SK-N-SH (cell line): ENCODE measurements around the gene TMEM170B. TPM values are rescaled to one million over a fixed set of nuclear protein-coding genes. Genes with fewer than 3 reads are reported as not detected.

Source experiments
- CTCF ChIA-PET: fragments of 300-600, 350-600 bp; formaldehyde crosslinking; extraction: SDS; loops from one replicate; lab custom pipeline; 2021; lab: Yijun Ruan, JAX
- POLR2A ChIA-PET: fragments of 350-600 bp; sonication (Branson Sonifier 250); formaldehyde crosslinking; extraction: SDS; loops from one replicate; lab custom pipeline; 2020; ENCODE audit warnings: antibody characterized with exemption, inconsistent platforms; lab: Yijun Ruan, JAX
- DNase-seq: peaks from one replicate; pipeline ENCODE4 v3.0.0; 2012
- H2AFZ ChIP-seq: fragments of 200-600 bp; sonication (generic); 2 replicates; pipeline ENCODE4 v1.8.1; 2016; ENCODE audit warnings: antibody characterized with exemption, mild to moderate bottlenecking, low read depth
- H3F3A ChIP-seq: fragments of 200-600 bp; sonication (generic); replicated peaks from 2 replicates; pipeline ENCODE3; 2016; ENCODE audit warnings: antibody characterized with exemption, mild to moderate bottlenecking; ENCODE audit not compliant: insufficient read depth
- H3K27ac ChIP-seq, 2 experiments: fragments of 200-500 bp in 1 of 2; fragments of 200-600 bp in 1 of 2; sonication (Bioruptor generic) in 1 of 2; sonication (generic), shearing (Covaris generic) in 1 of 2; 2 replicates each; pipeline versions ENCODE4 v1.5.1 to v1.6.1; 2014 to 2016; ENCODE audit warnings: low read depth in 2 of 2, inconsistent platforms in 1 of 2, low read length in 1 of 2, mild to moderate bottlenecking in 1 of 2, mixed read lengths in 1 of 2
- H3K27me3 ChIP-seq: fragments of 200-600 bp; sonication (generic), shearing (Covaris generic); 2 replicates; pipeline ENCODE4 v1.6.1; 2016; ENCODE audit warnings: mixed run types; ENCODE audit not compliant: insufficient read depth
- H3K36me3 ChIP-seq, 2 experiments: fragments of 200-500 bp in 1 of 2; fragments of 200-600 bp in 1 of 2; sonication (Bioruptor generic) in 1 of 2; sonication (generic) in 1 of 2; replicated peaks in 1 of 2; 2 replicates each; pipeline versions ENCODE3 to v1.5.1; 2014 to 2016; ENCODE audit warnings: low read length in 1 of 2, mild to moderate bottlenecking in 1 of 2; ENCODE audit not compliant: insufficient read depth in 2 of 2, control insufficient read depth in 1 of 2
- H3K4me1 ChIP-seq, 2 experiments: fragments of 200-500 bp in 1 of 2; fragments of 200-600 bp in 1 of 2; sonication (Bioruptor generic) in 1 of 2; sonication (generic), shearing (Covaris generic) in 1 of 2; 2 replicates each; pipeline versions ENCODE4 v1.5.1 to v1.6.1; 2014 to 2016; ENCODE audit warnings: low read depth in 1 of 2, low read length in 1 of 2, mixed run types in 1 of 2; ENCODE audit not compliant: insufficient read depth in 2 of 2, control insufficient read depth in 1 of 2
- H3K4me2 ChIP-seq: fragments of 200-600 bp; sonication (generic), shearing (Covaris generic); 2 replicates; pipeline ENCODE4 v1.6.1; 2017; ENCODE audit warnings: mixed run types
- H3K4me3 ChIP-seq, 2 experiments: fragments of 200-500 bp in 1 of 2; fragments of 200-600 bp in 1 of 2; sonication (Bioruptor generic) in 1 of 2; sonication (generic), shearing (Covaris generic) in 1 of 2; 2 replicates each; pipeline versions ENCODE4 v1.5.1 to v1.8.1; 2014 to 2016; ENCODE audit warnings: low read depth in 2 of 2, inconsistent platforms in 1 of 2, low read length in 1 of 2, mild to moderate bottlenecking in 1 of 2, mixed read lengths in 1 of 2, moderate library complexity in 1 of 2
- H3K79me2 ChIP-seq: fragments of 200-600 bp; sonication (generic); 2 replicates; pipeline ENCODE4 v1.8.1; 2017; ENCODE audit warnings: mild to moderate bottlenecking; ENCODE audit not compliant: insufficient read depth
- H3K9ac ChIP-seq: fragments of 200-600 bp; sonication (generic); 2 replicates; pipeline ENCODE4 v1.6.1; 2017; ENCODE audit warnings: mixed run types
- H3K9me2 ChIP-seq: fragments of 200-600 bp; sonication (generic); 2 replicates; pipeline ENCODE4 v1.6.1; 2017; ENCODE audit warnings: mixed run types
- H3K9me3 ChIP-seq: fragments of 200-600 bp; sonication (generic); 2 replicates; pipeline ENCODE4 v1.6.1; 2017; ENCODE audit warnings: mixed run types, mild to moderate bottlenecking, moderate library complexity
- H4K20me1 ChIP-seq: fragments of 200-600 bp; sonication (generic); 2 replicates; pipeline ENCODE4 v1.6.1; 2017; ENCODE audit warnings: mild to moderate bottlenecking, mixed run types; ENCODE audit not compliant: insufficient read depth
- CHD2 ChIP-seq: fragments of 150-350 bp; IDR thresholded peaks from 2 replicates; pipeline ENCODE4 v1.6.1; 2018; ENCODE audit warnings: low read length; ENCODE audit not compliant: partially characterized antibody
- ELF1 ChIP-seq: IDR thresholded peaks from 2 replicates; pipeline ENCODE4 v1.4.0; 2012
- EP300 ChIP-seq, 2 experiments: IDR thresholded peaks; 2 replicates each; pipeline versions ENCODE4 v1.4.0 to v1.6.1; 2012; ENCODE audit warnings: borderline replicate concordance in 1 of 2, low read depth in 1 of 2, low read length in 1 of 2
- EZH2phosphoT487 ChIP-seq: fragments of 200-600 bp; sonication (generic); IDR thresholded peaks from 2 replicates; pipeline ENCODE4 v1.6.1; 2017; ENCODE audit warnings: low read depth, mixed run types, mild to moderate bottlenecking, antibody characterized with exemption, moderate library complexity, borderline replicate concordance
- FOXM1 ChIP-seq: IDR thresholded peaks from 2 replicates; pipeline ENCODE4 v1.4.0; 2012; ENCODE audit warnings: low read depth, mild to moderate bottlenecking
- MEF2A ChIP-seq: IDR thresholded peaks from 2 replicates; pipeline ENCODE4 v1.4.0; 2012; ENCODE audit warnings: low read depth, borderline replicate concordance
- MXI1 ChIP-seq: IDR thresholded peaks from 2 replicates; pipeline ENCODE4 v1.6.1; 2012; ENCODE audit warnings: mild to moderate bottlenecking, low read depth, low read length, improper control_type of control experiment
- NFIC ChIP-seq: IDR thresholded peaks from 2 replicates; pipeline ENCODE4 v1.4.0; 2012; ENCODE audit warnings: borderline replicate concordance
- NRF1 ChIP-seq: IDR thresholded peaks from 2 replicates; pipeline ENCODE4 v1.6.1; 2012; ENCODE audit warnings: low read depth, mild to moderate bottlenecking, low read length
- POLR2AphosphoS5 ChIP-seq: IDR thresholded peaks from 2 replicates; pipeline ENCODE4 v1.6.1; 2012; ENCODE audit warnings: low read depth, low read length
- SIN3A ChIP-seq: IDR thresholded peaks from 2 replicates; pipeline ENCODE4 v1.6.1; 2012; ENCODE audit warnings: low read depth, mild to moderate bottlenecking, low read length, moderate library complexity, borderline replicate concordance
- SMC3 ChIP-seq: IDR thresholded peaks from 2 replicates; pipeline ENCODE4 v1.6.1; 2012; ENCODE audit warnings: low read depth, low read length, improper control_type of control experiment
- WGBS: methylation state at CpG from one replicate; pipeline ENCODE4 v1.1.6; 2017; ENCODE audit warnings: low lambda C conversion rate; 5-methylcytosine and 5-hydroxymethylcytosine counted together
- polyA plus RNA-seq, 3 experiments: library from polyadenylated mRNA; depleted of rRNA; stranded (reverse); fragments of >200 nt; gene quantifications; 2 replicates each; pipeline ENCODE4 v1.2.3, GENCODE V29; 2012
- TF ChIP-seq, protein P1 (sequence below): fragments of 200-600 bp; sonication (generic); IDR thresholded peaks from 2 replicates; pipeline ENCODE4 v1.6.1; 2017; ENCODE audit warnings: antibody characterized with exemption, mild to moderate bottlenecking, moderate library complexity
- TF ChIP-seq, protein P2 (sequence below): IDR thresholded peaks from 2 replicates; pipeline ENCODE4 v1.4.0; 2012; ENCODE audit warnings: low read depth
- TF ChIP-seq, protein P3 (sequence below): IDR thresholded peaks from 2 replicates; pipeline ENCODE4 v1.6.1; 2012; ENCODE audit warnings: mild to moderate bottlenecking, low read depth, low read length, moderate library complexity
- TF ChIP-seq, protein P4 (sequence below): IDR thresholded peaks from 2 replicates; pipeline ENCODE4; 2012

The TMEM170B gene
- polyA plus RNA-seq, 1 of the 3 experiments (the other 2 are of a cell fraction), result 0.44 TPM

DNA sequence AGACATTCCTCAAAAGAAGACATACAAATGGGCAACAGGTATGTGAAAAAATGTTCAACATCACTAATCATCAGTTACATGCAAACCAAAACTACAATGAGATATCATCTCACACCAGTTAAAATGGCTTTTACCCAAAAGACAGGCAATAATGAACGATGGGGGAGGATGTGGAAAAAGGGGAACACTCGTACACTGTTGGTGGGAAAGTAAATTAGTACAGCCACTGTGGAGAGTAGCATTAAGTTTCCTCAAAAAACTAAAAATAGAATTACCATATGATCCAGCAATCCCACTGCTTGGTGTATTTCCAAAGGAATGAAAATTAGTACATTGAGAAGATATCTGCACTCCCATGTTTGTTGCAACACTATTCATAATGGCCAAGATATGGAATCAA lies 8.6 kb upstream of the TMEM170B start (continued):
- TF ChIP-seq, protein P1, sequence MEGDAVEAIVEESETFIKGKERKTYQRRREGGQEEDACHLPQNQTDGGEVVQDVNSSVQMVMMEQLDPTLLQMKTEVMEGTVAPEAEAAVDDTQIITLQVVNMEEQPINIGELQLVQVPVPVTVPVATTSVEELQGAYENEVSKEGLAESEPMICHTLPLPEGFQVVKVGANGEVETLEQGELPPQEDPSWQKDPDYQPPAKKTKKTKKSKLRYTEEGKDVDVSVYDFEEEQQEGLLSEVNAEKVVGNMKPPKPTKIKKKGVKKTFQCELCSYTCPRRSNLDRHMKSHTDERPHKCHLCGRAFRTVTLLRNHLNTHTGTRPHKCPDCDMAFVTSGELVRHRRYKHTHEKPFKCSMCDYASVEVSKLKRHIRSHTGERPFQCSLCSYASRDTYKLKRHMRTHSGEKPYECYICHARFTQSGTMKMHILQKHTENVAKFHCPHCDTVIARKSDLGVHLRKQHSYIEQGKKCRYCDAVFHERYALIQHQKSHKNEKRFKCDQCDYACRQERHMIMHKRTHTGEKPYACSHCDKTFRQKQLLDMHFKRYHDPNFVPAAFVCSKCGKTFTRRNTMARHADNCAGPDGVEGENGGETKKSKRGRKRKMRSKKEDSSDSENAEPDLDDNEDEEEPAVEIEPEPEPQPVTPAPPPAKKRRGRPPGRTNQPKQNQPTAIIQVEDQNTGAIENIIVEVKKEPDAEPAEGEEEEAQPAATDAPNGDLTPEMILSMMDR, result no peak
- TF ChIP-seq SIN3A, result no peak

DNA sequence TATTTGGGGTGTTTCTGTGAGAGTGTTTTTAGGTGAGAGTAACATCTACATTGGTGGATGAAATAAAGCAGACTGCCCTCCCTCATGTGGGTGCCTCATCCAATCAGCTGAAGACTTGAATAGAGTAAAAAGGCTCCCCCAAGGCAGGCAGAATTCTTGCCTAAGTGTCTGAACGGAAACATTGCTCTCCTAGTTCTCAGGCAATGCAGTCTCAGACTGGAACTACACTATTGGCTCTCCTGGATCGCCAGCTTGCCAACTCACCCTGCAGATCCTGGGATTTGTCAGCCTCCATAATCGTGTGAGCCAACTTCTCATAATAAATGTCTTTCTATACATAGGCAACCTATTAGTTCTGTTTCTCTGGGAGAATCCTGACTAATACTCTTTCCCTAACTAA lies 5.5 kb upstream of the TMEM170B start:
- H3K9ac ChIP-seq, result no peak overlapping the region
- no peak for TF ChIP-seq SMC3
- TF ChIP-seq SIN3A, result no peak
- no peak for TF ChIP-seq CHD2
- no peak for TF ChIP-seq ELF1
- no peak for TF ChIP-seq FOXM1
- TF ChIP-seq MEF2A, result no peak
- TF ChIP-seq NRF1, result no peak
- TF ChIP-seq, protein P2, sequence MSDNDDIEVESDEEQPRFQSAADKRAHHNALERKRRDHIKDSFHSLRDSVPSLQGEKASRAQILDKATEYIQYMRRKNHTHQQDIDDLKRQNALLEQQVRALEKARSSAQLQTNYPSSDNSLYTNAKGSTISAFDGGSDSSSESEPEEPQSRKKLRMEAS, result no peak
- TF ChIP-seq, all 33 proteins: peak for 0
- Histone ChIP-seq H3K27ac (no peak overlapping the region), H4K20me1 (no peaks in the 10 kb centered on the region), H3K27me3 (no peaks in the 10 kb centered on the region), H3K9me2 (no peaks in the 10 kb centered on the region), H3K79me2 (no peaks in the 10 kb centered on the region), H3F3A (peaks cover 3% of the 10 kb centered on the region), H3K4me1 (peaks cover 0 to 5% of the 10 kb centered on the region in 2 experiments; a peak in 2 of 4 replicates), H2AFZ (no peak overlapping the region), H3K4me2 (no peak overlapping the region), H3K4me3 (no peak overlapping the region), H3K36me3 (no peaks in the 10 kb centered on the region), H3K9me3 (no peaks in the 10 kb centered on the region)
- CTCF ChIA-PET, result no interaction called here
- POLR2A ChIA-PET, result no interaction called here
- no peak for DNase-seq
- WGBS, result 43% methylated on average over 3 of the region's 3 CpGs

DNA sequence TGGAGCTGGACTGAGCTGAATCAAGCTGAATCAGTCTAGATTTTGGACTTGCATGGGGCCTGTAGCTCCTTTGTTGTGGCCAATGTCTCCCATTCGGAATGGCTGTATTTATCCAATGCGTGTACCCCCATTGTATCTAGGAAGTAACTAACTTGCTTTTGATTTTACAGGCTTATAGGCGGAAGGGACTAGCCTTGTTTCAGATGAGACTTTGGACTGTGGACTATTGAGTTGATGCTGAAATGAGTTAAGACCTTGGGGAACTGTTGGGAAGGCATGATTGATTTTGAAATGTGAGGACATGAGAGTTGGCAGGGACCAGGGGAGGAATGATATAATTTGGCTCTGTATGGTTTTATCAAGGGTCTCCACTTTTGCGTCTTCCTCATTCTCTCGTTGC lies 3.0 kb upstream of the TMEM170B start:
- POLR2A ChIA-PET, result no interaction called here
- H3F3A ChIP-seq, result peaks cover 11% of the 10 kb centered on the region
- no peaks in the 10 kb centered on the region for H3K9me2 ChIP-seq
- H3K27me3 ChIP-seq, result no peaks in the 10 kb centered on the region
- 70% methylated on average over 5 of the region's 5 CpGs for WGBS
- no peak overlapping the region for H2AFZ ChIP-seq
- no peaks in the 10 kb centered on the region for H3K79me2 ChIP-seq
- no peaks in the 10 kb centered on the region for H3K36me3 ChIP-seq
- CTCF ChIA-PET, result no interaction called here
- H3K9ac ChIP-seq, result no peak overlapping the region
- H3K9me3 ChIP-seq, result no peaks in the 10 kb centered on the region
- no peak overlapping the region for H3K27ac ChIP-seq
- H3K4me2 ChIP-seq, result no peak overlapping the region
- H3K4me1 ChIP-seq, result peaks cover 0 to 5% of the 10 kb centered on the region in 2 experiments; a peak in 2 of 4 replicates
- no peaks in the 10 kb centered on the region for H4K20me1 ChIP-seq
- DNase-seq, result no peak
- H3K4me3 ChIP-seq, result no peak overlapping the region
- TF ChIP-seq SMC3 (no peak), EP300 (IDR thresholded peaks at IDR 0.05; ENCODE audit: borderline replicate concordance in 1 of 2, low read depth in 1 of 2, low read length in 1 of 2) (no peak), MXI1 (no peak), POLR2AphosphoS5 (no peak), NFIC (no peak), EZH2phosphoT487 (no peak)
- TF ChIP-seq, protein P3, sequence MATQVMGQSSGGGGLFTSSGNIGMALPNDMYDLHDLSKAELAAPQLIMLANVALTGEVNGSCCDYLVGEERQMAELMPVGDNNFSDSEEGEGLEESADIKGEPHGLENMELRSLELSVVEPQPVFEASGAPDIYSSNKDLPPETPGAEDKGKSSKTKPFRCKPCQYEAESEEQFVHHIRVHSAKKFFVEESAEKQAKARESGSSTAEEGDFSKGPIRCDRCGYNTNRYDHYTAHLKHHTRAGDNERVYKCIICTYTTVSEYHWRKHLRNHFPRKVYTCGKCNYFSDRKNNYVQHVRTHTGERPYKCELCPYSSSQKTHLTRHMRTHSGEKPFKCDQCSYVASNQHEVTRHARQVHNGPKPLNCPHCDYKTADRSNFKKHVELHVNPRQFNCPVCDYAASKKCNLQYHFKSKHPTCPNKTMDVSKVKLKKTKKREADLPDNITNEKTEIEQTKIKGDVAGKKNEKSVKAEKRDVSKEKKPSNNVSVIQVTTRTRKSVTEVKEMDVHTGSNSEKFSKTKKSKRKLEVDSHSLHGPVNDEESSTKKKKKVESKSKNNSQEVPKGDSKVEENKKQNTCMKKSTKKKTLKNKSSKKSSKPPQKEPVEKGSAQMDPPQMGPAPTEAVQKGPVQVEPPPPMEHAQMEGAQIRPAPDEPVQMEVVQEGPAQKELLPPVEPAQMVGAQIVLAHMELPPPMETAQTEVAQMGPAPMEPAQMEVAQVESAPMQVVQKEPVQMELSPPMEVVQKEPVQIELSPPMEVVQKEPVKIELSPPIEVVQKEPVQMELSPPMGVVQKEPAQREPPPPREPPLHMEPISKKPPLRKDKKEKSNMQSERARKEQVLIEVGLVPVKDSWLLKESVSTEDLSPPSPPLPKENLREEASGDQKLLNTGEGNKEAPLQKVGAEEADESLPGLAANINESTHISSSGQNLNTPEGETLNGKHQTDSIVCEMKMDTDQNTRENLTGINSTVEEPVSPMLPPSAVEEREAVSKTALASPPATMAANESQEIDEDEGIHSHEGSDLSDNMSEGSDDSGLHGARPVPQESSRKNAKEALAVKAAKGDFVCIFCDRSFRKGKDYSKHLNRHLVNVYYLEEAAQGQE, result no peak
- TF ChIP-seq, protein P2, result no peak
- TF ChIP-seq, protein P4, sequence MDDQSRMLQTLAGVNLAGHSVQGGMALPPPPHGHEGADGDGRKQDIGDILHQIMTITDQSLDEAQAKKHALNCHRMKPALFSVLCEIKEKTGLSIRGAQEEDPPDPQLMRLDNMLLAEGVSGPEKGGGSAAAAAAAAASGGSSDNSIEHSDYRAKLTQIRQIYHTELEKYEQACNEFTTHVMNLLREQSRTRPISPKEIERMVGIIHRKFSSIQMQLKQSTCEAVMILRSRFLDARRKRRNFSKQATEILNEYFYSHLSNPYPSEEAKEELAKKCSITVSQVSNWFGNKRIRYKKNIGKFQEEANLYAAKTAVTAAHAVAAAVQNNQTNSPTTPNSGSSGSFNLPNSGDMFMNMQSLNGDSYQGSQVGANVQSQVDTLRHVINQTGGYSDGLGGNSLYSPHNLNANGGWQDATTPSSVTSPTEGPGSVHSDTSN, result no peak
- TF ChIP-seq, protein P1, result no peak
